Esophagus mucosa (tissue), 1 donor: ENCODE results near the gene MZF1. TPM values are rescaled to one million over a fixed set of nuclear protein-coding genes. Genes with fewer than 3 reads are reported as not detected.
"Not testable (repeated sequence)": the region's sequence is repeated elsewhere in the genome, so short reads cannot be mapped to it uniquely, and the experiment has no call there.

ENCODE experiments used
- ATAC-seq: fragments of 200-7000 bp; cut with Tn5 transposase; one replicate; pipeline ENCODE4 v1.9.1; 2020
- total RNA-seq: library from RNA; stranded (reverse); gene quantifications from one replicate; pipeline ENCODE4 v1.2.4, GENCODE V29; 2023
- donor health status: DM: yes; HTN: yes; CAD: no.

Gene MZF1
- 9.4 TPM for total RNA-seq

- ATAC-seq: peak; percentile 83
These were observed at the start of gene MZF1 for GRCh38 chr19:58572818-58573657. Gene MZF1, minus strand, starts transcription at chr19:58573335. Its CDS starts 1,946 bp downstream, at chr19:58571389.

GRCh38 chr19:58607213-58607612 lies 34.1 kb upstream of the MZF1 start:
- not testable (repeated sequence) for ATAC-seq

DNA sequence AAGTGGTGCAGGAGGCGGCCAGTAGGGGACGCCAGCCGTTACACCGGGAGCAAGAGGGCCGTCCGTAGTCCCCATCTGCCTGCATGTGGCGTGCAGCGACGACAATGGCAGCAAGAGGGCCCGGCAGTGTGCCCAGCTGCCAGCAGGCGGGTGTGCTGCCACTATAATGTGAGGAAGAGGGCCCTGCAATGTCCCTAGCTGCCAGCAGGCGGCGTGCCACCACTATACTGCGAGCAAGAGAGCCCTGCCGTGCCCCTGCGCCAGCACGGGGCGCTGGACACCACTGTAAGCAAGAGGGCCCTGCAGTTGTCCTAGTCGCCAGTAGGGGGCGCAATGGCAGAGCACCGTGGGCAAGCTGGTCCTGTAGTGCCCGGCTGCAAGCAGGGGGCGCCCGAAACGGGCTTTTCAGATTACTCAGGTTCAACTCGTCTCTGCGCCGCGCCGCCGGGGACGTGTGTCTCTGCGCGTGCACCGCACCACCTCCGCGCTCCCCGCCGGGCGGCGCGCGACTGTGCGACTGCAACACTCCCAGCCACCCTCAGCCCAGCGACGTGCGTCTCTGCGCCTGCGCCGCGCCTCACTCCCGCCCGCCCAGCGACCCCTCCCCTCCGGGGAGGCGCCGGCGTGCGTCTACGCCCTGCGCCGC lies 33.2 kb upstream of the MZF1 start:
- not testable (repeated sequence) for ATAC-seq

DNA sequence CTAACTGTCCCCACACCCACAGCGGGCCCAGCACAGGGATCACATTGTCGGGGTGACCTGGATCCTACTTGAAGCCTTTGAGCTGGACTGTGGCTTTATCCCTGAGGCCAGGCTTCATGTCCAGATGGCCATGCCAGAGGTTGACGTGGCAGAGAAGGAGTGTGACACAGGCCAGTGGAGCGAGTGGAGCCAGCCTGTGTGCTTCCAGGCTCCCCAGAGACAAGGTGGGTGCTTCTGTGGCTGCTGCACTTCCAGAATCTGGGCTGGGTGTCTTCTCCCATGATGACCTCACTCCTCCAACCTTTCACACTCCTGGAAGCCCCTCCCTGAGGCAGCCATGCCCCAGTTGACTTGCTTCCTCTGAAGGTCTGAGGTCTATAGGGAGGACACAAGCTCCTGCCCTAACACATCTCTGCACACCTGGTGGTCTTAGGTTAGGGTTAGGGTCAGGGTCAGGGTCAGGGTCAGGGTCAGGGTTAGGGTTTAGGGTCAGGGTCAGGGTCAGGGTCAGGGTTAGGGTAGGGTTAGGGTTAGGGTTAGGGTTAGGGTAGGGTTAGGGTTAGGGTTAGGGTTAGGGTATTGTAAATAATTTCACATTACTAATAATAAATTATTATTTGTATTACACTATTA lies 13.1 kb upstream of the MZF1 start:
- peak; percentile 47 for ATAC-seq

DNA sequence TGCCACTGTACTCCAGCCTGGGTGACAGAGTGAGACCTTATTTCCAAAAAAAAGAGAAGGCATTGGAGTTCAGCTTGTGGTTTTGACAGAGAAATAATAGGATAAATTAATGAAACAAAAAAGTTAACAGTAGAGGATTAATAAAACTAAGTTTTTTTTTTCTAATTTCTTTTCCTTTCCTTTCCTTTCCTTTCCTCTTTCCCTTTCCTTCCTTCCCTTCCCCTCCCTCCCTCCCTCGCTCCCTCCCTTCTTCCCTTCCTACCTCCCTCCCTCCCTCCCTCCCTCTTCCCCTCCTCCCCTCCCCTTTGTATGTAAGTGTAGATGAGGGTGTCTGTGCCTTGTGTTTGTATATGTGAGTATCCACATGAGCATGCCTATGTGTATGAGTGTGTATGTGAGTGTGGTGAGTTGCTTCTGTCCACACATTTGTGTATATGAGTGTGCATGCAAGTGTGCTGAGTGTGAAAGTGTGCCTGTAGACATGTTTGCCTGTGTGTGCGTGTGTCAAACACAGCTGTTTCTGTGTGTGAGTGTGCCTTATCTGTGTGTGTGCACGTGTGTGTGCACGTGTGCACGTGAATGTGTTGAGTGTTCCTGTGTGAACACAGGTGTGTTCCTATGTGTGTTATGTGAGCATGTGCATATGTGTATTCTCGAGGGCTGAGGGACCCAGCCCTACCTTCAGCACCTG lies 12.5 kb upstream of the MZF1 start:
- peak; percentile 28 for ATAC-seq

GRCh38 chr19:58584498-58585441 lies 11.6 kb upstream of the MZF1 start:
- ATAC-seq: no peak

DNA sequence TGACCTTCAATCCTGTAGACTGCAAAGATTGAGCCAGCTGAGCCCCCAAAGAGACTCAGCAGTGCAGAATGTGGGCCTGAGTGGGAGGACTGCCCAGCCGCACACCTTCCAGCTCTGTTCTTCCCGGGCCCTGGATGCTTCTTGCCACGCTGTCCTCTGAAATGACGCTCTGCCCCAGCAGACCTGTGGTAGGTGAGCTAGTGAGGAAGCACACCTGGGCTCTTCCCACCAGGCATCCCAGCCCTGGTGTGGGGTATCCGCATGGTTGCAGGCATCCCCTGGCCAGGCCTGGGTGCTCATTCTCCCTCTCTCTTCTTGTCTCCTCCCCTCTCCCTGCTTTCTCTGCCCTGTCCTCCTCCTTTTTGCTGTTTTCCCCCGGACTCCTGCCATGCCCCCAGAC lies 9.8 kb upstream of the MZF1 start:
- ATAC-seq: no peak

- peak; percentile 62 for ATAC-seq
These were observed 8.3 kb upstream of the MZF1 start for GRCh38 chr19:58581227-58582141.

DNA sequence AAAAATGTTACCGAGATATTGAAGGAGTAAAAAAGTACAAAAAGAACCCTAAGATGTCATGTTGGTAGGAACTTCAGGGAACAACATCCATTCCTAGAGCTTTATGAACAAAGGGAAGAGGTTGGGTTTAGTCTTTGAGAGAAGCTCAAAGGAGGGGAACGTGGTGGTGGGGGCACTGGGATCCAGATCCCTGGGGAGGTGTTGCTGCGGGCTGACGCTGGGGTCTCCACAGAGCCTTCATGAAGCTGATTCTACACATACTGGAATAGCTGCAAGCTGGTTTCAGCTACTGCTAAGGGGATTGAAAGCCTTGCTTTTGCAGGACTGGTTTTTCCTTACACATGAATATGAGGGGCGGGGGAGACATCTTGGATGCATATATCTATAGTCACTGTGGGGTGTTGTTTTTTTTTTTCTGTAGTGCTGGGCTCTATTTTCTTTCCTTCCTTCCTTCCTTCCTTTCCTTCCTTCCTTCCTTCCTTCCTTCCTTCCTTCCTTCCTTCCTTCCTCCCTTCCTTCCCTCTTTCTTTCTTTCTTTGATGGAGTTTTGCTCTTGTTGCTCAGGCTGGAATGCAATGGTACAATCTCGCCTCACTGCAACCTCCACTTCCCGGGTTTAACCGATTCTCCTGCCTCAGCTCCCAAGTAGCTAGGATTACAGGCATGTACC lies 6.5 kb upstream of the MZF1 start:
- ATAC-seq: no peak

- no peak for ATAC-seq
These were observed 5.1 kb upstream of the MZF1 start for GRCh38 chr19:58578012-58578925.

- not testable (repeated sequence) for ATAC-seq
These were observed 4.4 kb upstream of the MZF1 start for GRCh38 chr19:58577581-58577980.

DNA sequence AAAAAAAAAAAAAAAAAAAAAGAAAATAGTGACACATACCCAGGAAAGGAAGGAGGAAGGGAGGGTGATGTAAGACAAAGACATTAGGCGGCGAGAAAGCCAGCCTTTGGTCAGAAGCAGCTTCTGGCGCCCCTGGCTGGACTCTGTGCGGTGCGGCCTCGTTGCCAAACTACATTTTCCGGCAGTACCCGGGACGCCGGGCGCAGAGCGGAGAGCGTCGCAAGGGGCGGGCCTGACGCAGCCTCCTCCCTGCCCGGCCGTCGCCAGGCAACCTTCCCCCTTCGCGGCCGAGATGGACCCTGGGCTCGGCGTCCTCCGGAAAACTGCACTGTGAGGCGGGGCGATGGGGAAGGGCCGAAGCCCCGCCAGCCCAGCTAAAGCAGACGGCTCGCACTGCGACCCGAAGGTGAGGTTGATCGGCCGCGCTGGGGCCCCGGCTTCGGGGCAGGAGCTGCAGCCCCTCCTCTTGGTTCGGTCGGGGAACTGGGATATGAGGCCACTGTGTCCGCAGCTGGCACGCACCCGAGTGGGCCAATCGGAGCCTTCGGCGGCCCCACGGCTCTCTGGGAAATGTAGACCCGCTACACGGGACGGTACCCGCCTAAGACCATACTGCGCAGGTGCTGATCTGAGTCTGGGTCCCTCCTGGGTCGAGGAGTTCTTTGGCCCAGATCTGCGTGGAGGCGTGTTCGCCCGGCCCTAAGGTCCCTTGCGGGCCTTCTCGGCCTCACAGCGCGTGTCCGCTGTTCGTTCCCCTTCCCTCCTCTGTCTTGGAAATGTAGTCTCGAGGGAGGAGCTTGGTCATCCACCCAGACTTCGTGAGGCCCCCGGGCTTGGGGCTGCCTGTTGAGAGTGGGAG lies 2.3 kb upstream of the MZF1 start:
- peak; percentile 53 for ATAC-seq

- no peak for ATAC-seq
These were observed 576 bp upstream of the MZF1 start for GRCh38 chr19:58573658-58574164.

GRCh38 chr19:58572026-58572817 lies 913 bp downstream of the MZF1 start:
- ATAC-seq: no peak

DNA sequence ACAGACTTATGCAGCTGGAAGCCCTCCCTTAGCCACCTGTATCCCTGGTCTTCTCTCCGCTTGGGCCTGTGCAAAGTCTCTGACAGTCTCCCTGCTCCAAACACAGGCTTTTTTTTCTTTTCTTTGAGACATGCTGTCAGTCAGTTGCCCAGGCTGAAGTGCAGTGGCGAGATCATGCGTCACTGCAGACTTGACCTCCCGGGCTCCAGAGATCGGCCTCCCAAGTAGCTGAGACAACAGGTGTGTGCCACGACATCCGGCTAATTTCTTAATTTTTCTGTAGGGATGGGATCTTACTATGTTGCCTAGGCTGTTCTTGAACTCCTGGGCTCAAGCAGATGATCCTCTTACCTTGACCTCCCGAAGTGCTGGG lies 1.6 kb downstream of the MZF1 start:
- no peak for ATAC-seq

DNA sequence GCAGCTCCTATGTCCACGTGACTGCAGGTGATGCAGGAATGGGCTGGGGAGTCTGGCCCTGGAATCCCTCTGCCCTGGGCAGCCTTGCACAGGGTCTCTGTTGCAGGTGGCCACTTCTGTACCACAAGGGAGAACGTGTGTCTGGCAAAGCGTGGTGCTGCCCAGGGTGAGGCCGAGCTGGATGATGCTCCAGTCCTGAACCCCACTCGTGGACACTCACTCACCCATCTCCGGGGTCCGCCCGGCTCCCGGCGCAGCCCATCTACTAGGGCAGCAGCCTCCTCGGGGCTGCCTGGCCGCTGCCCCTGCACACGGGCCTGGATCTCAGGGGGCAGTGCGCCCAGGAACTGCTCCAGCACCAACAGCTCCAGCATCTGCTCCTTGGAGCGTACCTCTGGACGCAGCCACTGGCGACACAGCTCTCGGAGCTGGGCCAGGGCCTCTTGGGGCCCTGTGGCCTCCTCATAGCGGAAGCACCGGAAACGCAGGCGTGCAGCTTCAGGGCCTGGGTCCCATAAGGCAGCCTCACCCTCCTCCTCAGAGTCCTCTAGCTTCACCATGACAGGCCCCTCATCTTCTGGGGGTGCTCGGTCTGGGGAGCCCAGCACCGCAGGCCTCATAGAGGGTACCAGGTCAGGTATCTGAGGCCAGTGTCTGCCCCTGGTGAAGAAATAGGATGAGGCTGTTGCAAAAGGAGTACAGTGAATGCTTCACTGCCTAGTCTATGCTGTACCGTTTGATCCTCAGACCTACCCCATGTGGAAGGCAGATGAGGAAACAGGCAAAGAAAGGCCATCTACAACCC lies 2.2 kb downstream of the MZF1 start:
- ATAC-seq: no peak
